Hematopoietic multipotent progenitor cell treated with erythropoietin and hydrocortisone succinate and interleukin-3 and kit ligand, for 6 days (in vitro differentiated cells): ENCODE results near the gene TUBB2B.
A peak's percentile ranks its signal among the peaks of the same experiment; 100 is the strongest.
"Not testable (repeated sequence)": the region's sequence is repeated elsewhere in the genome, so short reads cannot be mapped to it uniquely, and the experiment has no call there.

Experiments used
- DNase-seq: peaks from one replicate; pipeline ENCODE4 v3.0.0-alpha.2; 2015

Gene TUBB2B

DNA sequence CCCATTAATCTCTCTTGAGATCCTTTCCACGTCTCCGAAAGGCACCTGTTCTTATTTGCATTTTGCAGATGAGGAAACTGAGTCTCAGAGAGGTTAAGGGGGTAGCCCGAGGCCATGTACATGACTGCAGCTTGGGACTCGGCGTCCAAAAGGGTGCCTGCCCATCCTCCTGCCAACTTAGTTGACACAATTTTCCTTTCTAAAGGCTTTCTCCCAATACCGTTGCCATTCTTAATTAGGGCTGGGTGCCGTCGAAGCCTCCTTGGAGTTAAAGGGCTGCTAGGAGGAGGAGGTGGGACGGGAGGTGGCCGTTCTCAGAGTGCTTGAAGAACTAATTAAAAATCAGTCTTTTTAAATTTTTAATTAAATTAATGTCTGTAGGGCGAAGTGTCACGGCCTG, 30.7 kb upstream of the TUBB2B start:
- DNase-seq = no peak

DNA sequence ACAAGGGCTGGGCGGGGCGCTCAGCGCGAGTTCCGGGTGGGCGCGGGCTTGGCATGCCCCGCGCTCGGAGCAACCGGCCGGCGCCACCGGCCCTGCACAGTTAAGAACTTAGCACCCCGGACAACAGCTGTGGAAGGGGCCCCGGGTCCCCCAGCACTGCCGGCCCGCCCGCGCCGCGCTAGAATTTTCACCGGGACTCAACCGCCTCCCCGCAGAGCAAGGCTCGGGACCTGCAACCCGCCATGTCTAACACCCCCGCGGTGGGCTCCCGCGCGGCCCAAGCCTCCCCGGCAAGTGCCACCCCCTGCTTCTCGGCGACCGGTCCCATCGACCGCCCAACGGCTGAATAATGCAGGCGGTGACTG, 26.1 kb upstream of the TUBB2B start:
- no peak for DNase-seq

DNA sequence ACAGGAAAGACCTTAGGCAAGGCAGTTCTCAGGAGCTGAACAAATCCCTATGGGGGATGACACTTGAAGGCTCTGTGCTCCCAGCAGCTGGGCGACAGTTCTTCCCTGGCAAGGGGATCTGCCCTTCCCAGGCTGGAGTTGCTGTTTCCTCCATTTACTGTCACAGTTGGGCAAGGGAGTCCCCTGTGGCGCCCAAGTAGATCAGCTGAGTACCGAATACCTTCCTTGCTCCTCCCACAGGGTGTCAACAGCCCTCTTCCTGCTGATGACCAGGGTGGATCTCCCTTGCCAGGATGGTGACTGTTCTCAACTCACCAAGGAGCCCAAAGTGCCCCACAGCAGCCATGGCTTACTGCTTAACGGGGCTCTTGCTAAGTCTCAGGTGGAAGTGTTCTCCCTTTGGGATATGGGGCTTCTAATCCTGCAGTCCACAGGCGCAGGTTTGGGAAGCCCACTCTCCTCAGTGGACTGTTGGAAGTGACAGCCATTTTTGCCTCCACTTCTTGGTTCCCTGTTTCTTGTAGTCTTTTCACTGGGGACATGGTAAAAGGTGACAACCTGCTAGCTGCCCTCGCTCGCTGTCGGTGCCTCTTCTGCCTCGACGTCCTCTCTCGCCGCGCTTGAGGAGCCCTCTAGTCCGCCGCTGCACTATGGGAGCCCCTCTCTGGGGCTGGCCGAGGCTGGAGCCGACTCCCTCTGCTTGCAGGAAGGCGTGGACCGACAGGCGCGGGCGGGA, 25.6 kb upstream of the TUBB2B start:
- DNase-seq = no peak

DNA sequence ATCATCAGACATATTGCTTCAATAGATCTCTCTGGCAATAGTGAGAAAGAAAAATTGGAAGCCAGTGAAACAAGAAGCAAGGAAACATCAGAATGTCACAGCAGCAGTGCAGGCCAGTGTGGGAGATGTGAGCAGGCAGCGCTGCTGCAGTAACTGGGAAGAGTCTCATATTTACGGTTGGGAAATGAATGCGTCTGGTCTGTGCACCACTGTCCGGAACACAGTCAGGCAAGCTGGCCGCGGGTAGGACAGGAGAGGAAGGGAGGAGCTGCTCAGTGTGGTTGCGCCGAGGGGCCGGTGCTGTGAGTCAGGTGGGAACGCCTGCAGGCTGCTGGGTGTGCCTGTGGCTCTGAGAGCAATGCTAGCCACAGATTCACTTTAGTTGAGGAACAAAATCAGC, 24.9 kb upstream of the TUBB2B start:
- peak; percentile 41 for DNase-seq

DNA sequence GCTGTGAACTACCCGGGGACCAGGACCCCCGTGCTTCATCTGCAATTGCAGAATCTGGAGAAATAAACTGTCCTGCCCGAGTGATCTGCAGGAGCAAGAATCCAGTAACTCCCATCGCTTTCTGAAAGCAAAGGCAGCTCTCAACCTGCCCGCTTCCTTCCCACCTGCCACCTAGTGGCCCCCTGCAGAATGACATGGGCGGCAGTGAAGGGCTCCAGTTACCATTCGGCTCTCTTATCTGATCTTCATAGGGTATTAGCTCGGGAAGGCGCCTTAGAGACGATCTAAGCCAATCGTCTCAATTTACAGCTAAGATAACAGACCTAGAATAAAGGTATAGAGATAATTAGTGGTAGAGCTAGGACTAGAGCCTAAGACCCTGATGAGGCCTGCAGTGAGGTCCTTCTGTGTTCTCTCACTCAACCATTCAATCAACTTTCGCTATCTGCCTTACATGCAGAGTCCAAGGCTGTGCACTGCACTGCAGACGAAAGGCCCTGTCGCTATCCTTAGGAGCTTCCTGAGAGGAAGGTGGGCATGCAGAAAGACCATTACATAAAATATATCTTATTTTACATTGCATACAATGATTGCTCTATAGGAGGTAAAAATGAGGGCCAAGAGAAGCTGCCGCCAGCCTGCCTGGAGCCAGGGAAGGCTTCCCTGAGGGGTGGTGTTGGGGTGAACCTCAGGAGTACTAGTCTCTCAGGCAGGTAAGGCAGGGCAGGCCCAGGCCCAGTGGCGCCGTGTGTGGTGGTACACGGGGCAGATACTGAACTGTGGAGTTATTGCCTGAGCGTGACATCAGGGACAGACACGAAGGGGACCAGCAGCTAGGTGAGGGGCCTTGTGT, 24.2 kb upstream of the TUBB2B start:
- peak; percentile 94 for DNase-seq

DNA sequence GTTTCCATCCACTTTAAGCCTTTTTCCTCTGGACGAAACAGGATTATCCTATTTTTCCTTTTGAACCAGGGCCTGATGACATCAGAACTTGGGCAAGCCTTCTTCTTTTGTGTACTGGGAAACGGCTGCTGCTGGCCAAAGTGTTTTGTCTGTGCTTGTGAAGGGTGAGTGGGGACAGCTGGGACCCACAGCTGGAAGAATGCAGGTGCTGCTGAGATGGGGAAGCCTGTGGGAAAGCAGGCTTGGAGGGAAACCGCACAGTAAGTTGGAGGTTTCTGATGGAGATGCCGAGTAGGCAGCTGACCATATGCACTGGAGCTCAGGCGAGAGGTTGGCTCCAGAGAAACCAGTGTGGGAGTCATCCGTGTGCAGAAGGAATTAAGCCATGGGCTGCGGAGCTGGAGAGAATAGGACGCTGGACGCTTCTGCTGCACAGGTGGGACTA, 22.8 kb upstream of the TUBB2B start:
- DNase-seq = no peak

- DNase-seq = no peak
Observed at GRCh38 chr6:3249821-3250220, 22.4 kb upstream of the TUBB2B start.

DNA sequence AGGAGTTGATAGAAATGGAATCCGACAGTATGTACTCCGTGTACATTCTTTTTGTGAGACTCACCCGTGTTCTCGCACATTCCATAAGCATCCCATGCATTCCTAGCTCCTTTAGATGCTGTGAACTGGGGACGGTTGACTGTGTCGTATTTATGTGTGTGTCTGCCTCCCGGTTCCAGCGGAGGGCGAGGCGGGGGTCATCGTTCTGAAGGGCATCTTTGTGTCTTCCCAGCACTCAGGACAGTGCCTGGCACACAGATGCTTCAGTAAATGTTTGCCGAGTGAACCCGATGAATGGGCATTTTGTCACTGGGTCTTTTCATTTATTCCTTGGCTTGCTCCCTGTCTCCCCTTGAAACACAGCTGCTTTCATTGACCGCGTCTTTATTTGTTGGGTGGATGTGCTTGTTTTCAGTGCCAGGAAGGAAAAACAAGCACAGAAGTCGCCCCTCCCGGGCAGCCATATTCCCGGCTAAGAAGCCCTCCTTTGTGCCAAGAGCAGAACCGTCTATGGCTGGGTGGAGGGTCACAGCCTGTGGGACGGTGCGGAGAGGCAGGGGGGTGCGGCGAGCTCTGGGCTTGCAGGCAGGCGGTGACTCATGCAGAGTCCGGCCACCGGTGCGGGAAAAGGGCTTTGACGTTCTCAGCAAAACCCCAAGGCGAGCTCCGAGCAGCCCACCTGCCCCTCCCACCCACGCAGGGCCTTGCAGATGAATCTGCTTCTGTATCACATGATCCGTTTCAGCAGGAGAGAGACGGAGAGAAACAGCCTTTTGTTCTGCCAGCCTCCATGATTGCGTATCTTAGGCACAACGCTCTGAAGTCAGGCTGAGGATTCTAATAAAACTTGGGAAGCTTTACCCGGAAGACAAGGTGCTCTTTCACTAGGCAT, 20.0 kb upstream of the TUBB2B start:
- no peak for DNase-seq

- no peak for DNase-seq
Observed at GRCh38 chr6:3245216-3245615, 17.8 kb upstream of the TUBB2B start.

DNA sequence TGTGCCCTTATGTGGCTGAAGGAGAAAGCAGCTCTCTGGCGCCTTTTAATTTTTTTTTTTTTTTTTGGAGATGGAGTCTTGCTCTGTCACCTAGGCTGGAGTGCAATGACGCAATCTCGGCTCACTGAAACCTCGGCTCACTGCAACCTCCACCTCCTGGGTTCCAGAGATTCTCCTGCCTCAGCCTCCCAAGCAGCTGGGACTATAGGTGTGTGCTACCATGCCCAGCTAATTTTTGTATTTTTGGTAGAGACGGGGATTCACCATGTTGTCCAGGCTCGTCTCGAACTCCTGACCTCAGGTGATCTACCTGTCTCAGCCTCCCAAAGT, 17.3 kb upstream of the TUBB2B start:
- not testable (repeated sequence) for DNase-seq

GRCh38 chr6:3244003-3244831, 16.8 kb upstream of the TUBB2B start:
- DNase-seq = no peak

DNA sequence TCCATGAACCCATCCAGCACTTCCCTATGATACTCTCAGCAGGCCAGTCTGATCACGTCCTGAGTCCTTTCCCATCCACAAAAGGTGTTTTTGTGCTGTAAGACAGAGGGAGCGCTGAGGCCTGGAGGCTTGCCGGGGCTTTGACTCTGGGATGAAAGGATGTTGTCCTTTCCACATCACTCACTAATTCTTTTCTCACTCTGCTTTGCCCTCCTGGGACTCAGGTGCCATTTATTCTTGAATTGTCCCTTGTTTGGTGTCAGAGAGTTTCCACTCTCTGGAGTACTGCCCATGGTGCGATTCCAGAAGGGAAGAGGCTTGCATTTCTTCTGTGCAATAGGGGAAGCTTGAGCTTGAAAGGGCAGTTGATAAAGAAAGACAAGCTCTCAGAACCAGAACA, 15.3 kb upstream of the TUBB2B start:
- no peak for DNase-seq

DNA sequence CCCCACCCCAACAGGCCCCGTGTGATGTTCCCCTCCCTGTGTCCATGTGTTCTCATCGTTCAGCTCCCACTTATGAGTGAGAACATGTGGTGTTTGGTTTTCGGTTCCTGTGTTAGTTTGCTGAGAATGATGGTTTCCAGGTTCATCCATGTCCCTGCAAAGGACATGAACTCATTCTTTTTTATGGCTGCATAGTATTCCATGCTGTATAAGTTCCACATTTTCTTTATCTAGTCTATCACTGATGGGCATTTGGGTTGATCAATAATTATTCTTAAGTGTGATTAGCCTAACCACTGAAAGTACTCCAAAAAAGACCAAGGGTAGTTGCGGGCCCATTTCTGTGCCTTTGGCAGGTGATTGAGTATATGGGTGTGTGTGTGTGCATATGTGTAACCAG, 14.3 kb upstream of the TUBB2B start:
- not testable (repeated sequence) for DNase-seq

DNA sequence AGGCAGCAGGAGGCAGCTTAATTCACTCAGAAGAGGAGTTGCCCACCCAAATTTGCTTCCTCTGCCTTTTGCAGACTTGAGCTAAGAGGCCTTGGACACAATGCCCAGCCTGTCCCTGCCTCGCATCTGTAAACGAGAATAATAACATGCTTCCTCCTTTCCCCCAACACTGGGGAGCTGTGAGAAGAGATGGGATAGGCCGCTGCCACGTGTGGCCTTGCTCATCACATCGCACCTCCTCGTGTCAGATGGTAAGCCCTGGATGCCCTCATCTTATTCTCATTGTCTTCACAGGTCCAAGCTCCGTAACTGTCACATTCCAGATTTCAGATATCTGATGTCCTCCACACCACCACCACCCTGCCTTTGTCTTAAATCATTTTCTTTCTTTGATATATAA, 13.1 kb upstream of the TUBB2B start:
- no peak for DNase-seq

- DNase-seq = no peak
Observed at GRCh38 chr6:3239110-3239830, 11.8 kb upstream of the TUBB2B start.

DNA sequence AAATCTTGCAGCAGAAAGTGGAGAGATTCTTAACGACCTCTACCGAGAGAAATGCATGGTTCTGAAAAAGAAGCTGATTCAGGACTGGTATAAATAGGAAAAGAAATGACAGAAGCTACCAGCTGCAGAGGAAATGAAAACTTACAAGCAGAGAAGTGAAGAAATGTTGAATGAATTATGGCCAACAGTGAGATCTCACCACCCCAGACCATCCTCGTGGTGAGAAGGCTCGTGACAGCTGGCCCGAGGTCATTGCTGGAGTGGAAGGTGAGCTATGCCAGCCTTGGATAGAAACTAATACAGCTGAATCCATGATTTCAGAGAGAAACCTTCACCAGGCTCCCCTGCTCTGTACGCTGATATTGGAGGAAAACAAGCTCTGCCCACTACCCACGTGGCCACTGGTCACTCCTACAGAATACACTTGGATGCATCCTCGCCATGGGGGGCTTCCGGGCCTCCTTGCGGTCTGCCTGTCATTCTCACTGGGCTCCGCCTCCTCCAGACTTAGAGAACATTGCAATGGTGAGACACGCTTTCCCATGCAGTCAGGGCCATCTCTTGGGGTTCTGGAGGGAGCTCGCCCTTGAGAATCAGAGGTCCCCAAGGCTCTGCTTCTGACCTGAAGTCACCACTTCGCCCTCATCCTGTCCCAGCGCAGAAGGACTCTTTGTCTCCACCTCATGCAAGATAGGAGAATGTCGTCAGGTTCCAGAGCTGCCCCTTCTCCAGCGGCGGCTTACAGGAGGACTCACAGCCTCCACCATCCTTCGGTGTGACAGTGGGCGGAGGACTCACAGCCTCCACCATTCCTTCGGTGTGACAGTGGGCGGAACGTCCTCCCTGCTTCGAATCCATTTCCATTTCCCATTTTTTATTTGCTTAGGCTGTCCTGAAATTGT, 10.6 kb upstream of the TUBB2B start:
- DNase-seq = no peak

DNA sequence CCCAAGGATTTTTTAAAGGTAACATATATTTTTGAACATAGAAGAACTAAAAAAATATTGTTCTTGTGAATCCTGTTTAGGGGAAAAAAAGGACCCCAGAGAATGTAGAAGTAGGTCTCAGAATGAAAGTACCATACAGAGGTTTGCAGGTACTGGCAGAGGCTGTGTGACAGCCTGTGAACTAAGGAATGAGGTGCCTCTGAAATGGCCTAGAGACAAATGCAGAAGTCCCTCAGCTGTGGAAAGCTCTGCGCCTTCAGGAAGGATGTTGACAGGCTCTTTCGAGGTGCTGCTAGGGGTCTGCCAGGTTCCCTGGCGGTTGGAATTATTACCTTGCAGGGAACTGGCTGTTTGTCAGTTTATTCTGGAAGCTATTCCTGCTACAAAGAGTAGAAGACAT, 8.6 kb upstream of the TUBB2B start:
- no peak for DNase-seq

GRCh38 chr6:3235486-3235885, 8.0 kb upstream of the TUBB2B start:
- DNase-seq = no peak

DNA sequence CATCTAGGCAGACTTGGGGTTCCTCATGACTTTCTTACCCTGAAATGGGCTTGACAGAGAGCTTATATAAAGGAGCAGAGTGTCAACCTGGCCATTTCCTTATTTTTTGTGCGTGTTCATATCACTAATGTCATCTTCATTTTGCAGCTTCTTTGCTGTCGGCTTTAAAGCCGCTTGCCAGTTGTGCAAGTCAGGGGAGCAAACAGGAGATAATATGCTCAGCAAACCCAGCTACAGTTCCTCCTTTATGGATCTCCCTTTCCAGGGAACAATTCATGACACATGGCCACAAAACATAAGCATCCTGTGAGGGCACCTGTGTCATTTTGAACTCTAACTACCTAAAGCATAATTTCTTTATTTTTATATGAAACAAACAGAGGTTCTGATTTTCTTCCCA, 6.5 kb upstream of the TUBB2B start:
- no peak for DNase-seq

GRCh38 chr6:3233321-3233720, 5.9 kb upstream of the TUBB2B start:
- DNase-seq = no peak
